OCI-LY1 (cell line): ENCODE data around the gene DPF1.

Experiments used
- CTCF ChIP-seq: fragments of 200-600 bp; sonication (generic), shearing (Covaris generic); IDR thresholded peaks from 2 replicates; pipeline ENCODE4 v1.5.1; 2017; ENCODE audit warnings: mild to moderate bottlenecking, antibody characterized with exemption, low read length, moderate library complexity, mixed read lengths
- EZH2 ChIP-seq: fragments of 200-600 bp; sonication (generic), shearing (Covaris generic); IDR thresholded peaks from 2 replicates; pipeline ENCODE4 v1.8.0; 2017; ENCODE audit warnings: borderline replicate concordance, mixed run types, mild to moderate bottlenecking, antibody characterized with exemption, low read length, moderate library complexity, mixed read lengths

GRCh38 chr19:38273499-38273898, 49.5 kb upstream of the DPF1 start:
- TF ChIP-seq CTCF = no peak
- TF ChIP-seq EZH2 = no peak
